Measurements from ENCODE around the gene REEP1.

REEP1 gene

GRCh38 chr2:86305195-86305914 is 32.1 kb downstream of the REEP1 start:
- DNase-seq: no peak

DNA sequence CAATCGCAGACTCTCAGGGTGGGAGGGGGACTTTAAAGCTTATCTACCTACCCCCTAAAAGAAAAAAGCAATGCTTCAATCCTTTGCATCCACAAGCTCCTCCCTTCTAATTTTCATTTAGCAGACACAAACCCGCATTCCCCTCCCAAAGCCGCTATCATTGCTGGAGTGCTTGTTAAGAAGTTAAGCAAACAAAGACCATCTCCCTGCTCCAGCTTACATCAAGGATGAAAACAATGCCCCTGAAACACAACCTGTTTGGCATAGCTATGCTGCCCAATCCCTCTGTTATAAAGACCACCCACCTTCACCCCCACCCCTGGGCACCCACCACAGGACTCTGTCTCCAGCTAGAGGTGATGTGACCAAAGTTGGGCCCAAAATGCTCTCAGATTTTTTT is 33.0 kb downstream of the REEP1 start:
- DNase-seq: no peak

DNA sequence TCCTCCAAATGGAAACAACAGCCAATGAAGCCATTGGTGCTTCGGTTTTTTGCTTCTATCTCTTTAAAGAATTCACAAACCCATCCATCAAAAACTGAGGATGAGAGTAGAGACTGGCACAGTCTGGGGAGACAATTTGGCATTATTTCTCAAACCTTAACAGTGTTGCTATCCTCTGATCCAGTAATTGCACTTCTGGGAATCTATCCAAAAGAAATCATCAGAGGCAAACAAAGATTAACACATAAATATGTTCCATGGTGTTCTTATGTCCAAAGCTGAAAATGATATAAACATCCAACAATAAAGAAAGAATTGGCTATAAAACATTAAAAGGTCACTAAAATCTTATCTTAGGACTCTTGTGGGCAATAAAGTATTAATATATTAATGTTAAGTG is 35.1 kb downstream of the REEP1 start:
- DNase-seq: no peak

- no peak for DNase-seq
Observed at GRCh38 chr2:86301711-86302202, 35.7 kb downstream of the REEP1 start.

DNA sequence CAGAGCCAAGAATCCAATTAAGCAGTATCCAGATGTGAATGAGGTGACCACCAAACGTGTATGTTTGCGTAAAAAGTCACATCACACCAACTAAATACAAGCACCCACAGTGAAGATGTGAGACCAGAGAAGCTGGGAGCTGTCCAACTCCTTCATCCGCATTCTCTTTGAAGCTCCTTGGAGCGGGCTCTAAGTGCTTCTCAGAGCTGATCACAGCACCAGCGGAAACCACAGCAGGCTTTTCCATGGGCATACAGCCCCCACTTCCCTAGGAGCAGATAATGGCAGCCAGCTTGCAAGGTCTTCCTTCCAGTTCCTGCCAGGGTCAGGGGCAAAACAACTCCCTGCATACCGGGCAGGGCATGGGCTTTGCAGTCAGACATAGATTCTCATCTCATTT is 36.4 kb downstream of the REEP1 start:
- DNase-seq: no peak

DNA sequence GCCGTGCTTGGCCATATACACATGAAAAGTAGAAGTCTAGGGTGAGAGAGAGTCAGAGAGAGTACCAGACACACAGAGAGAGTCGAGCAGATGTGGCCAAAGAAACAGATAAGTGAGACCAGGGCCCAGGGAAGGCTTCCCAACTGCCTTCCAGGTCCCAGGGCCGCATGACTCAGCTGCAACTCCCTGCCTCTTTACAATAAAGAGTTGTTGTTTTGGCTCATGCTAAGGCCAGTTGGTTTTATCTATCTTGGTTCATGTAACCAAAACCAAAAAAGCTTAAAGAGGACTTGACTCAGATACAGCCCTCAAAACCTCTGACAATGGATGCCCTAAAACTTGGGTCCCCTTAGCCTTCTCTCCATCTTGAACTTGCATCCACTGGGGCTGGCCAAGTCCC is 36.9 kb downstream of the REEP1 start:
- no peak for DNase-seq

- peak; percentile 66 for DNase-seq
Observed at GRCh38 chr2:86298411-86299390, 38.7 kb downstream of the REEP1 start.

DNA sequence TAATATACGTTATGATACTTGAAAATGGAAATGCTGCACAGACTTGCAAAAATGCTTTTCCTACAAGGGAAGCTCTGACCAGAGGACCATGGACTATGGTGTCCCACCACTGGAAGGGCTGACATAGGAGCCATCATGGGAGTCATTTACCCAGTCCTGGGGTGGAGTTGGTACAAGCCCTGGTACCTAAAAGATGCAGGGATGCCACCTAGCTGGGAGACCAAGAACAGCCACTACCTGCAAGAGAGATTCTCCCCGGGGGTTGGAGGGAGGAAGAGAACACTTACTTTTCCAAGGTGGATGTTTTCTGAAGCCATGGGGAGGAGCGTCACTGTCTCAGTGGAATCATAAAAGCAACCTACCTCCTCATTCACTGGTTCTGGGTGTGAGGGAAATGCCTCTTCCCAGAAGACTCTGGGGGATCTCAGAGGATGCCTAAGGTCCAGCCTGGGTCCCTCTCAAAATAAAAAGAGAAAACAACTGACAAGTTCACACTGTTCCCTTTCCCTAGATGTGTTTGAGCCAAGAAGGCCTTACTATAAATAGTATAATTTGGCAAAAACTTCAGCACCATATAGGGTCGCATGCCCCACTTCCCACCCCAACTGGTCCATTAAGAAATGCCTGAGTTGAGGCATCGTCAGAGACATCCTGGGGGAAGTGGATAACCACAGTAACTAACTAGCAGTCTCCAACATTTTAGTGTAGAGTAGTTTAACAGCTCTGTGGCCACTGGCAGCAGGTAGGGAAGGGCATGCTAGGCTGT is 39.9 kb downstream of the REEP1 start:
- no peak for DNase-seq

- DNase-seq: no peak
Observed at GRCh38 chr2:86296947-86297346, 40.5 kb downstream of the REEP1 start.

- no peak for DNase-seq
Observed at GRCh38 chr2:86295066-86295465, 42.4 kb downstream of the REEP1 start.

- no peak for DNase-seq
Observed at GRCh38 chr2:86293612-86294011, 43.8 kb downstream of the REEP1 start.

DNA sequence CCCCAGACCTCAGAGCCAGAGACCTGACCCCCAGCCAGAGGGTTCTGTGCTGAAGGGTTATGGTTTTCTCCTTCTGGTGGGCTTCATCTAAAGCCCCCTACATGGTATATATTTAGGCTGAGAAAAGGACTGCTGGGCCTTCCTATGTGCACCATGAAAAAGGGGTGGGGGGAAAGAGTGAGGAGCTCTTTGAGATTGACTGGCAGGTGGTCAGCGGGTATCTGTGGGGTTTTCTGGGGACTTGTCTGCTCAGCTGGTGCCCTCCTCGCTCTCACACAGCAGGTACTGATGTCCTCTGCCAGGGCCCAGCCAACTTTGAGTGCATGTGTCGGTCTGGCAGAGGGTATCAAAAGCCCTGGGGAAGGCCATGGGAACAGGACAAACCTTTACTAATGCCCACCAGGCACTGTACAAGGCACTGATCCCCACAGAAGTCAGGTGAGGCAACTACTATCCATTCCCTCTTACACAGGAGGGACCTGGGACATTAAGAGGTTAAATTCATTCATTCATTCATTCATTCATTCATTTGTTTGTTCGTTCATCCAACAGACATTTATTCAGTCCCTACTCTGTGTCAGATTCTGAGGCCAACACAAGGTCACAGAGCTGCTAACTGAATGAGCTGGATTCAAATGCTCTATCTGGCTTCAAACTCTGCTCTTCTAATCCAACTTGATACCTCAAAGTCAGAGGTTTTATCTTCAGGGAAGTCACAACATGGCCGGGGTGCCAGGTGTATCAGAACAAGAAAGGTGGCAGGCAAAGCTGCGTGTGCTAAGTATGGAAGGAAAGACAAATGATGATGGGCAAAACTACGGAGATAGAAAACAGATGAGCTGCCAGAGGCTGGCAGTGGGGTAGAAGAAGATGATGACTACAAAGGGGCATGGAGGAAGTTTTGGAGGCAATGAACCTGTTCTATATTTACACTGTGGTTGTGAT is 44.6 kb downstream of the REEP1 start:
- no peak for DNase-seq

GRCh38 chr2:86291328-86291662 is 46.1 kb downstream of the REEP1 start:
- DNase-seq: no peak

GRCh38 chr2:86290596-86291327 is 46.7 kb downstream of the REEP1 start:
- no peak for DNase-seq

- DNase-seq: no peak
Observed at GRCh38 chr2:86286516-86286915, 50.9 kb downstream of the REEP1 start.

DNA sequence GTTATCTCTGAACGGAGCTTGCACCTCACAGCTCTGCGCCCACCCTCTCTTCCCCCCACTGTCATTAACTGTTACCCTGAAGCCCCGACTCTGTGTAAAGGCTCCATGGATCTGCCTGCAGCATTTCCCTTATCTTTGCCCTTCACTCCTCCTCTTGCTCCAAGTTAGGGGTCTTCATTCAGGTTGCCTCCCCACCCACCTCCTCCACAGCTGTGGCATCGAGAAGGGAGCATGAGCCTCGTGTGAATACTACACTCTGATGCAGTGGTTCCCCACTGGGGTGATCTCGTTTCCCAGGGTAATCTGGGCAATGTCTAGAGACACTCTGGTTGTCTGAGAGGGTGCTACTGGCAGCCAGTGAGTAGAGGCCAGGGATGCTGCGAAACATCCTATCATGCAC is 51.4 kb downstream of the REEP1 start:
- DNase-seq: no peak

DNA sequence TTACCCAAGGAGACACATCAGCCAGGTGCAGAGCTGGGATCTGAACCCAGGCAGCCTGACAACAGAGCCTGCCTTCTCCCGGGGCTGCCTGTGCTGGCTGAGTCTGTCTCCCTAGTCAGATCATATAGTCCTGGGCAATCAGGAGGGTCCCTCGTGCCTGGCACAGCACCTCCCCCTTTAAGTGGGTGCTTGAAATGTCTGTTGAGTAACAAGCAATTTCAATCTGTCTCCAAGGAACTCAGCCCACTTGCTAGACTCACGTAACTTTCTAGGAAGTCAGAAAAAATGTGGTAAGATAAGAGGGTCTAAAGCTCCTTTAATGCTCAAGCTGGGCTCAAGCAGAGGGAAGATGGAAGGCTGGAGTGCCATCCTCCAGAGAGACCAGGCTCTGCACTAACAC is 51.9 kb downstream of the REEP1 start:
- DNase-seq: no peak

DNA sequence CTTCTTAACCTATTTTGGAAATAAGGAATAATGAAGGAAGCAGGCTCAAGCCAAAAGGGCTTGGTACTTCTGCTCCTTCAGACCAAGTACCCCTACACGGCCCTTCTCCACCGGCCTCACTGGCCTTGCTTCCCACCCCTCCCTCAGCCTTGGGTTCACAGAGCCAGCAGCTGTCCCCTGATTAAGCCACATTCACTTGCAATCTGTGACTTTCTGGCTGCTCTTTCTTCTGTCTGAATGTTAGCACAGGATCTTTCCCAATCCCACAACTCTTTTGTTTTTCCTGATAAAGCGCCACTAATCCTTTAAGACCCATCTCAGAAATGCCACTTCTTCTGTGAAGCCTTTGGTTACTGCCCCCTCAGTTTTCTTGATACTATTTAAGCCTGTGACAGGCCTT is 52.4 kb downstream of the REEP1 start:
- DNase-seq: no peak

DNA sequence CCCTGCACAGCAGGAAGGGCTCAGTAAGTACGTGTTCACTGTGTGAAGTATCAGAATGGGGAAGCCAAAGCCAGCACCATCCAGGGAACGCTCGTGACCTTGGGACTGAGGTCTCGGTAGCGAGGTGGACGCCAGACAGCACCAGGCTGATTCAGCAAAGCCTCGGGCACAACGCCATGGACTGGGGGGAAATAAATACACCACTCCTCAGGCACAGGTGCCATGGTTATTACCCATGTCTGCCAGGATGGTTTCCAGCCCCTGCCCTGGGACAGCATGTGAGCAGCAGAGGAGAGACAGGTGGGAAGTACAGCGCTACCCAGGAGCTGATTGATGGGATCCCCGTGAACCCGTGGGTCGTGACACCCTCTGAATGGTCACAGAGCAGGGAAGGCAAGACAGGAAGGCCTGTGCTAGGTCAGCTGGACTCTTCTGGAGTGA is 53.0 kb downstream of the REEP1 start:
- DNase-seq: no peak

DNA sequence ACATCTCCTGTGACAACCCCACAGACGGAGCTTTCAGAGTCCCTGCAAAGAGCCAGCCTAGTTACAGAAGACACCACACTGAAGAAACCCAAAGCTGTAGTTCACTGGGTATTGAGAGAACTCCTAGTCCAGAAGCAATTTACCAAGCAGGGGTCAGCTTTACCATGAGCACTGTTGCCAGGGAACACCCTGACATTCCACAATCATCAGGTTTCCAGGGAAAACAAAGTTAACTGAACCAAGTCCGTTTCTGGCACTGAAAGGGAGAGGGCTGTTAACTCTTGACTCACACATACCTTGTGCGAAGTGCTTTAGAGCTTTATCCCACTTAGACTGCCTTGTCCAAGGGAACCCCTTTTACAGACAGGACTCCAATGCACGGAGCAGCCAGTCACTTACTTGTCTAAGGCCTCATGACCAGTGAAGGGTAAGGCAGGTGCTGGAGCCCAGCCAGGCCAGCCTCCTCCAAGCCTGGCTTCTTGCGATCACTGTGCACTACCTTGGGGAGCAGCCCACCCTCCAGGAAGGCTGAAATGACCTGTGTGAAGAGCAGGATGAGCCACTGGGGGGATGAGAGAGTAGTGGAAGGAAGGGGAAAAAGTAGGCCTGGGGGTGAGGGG is 53.9 kb downstream of the REEP1 start:
- no peak for DNase-seq
